Measurements from ENCODE around the gene MEIS1. TPM values are rescaled to one million over a fixed set of nuclear protein-coding genes. Genes with fewer than 3 reads are reported as not detected.

MEIS1 gene
- total RNA-seq, 2 experiments from 2014 or later: not detected

GRCh38 chr2:66547118-66547517 lies 112.2 kb downstream of the MEIS1 start:
- Mint-ChIP-seq H3K9me3 (ENCODE audit: insufficient read depth) (no peaks in the 10 kb centered on the region), H3K4me1 (ENCODE audit: low read depth) (no peaks in the 10 kb centered on the region), H3K27me3 (ENCODE audit: low read depth) (peaks cover 3% of the 10 kb centered on the region), H3K27ac (no peak overlapping the region), H3K36me3 (ENCODE audit: low read depth) (no peaks in the 10 kb centered on the region), H3K4me3 (no peak overlapping the region)
- DNase-seq (no peak), ATAC-seq (no peak)
- CTCF ChIA-PET: no interaction called here
- POLR2A ChIA-PET: no interaction called here

GRCh38 chr2:66547887-66548286 lies 113.0 kb downstream of the MEIS1 start:
- no peak for DNase-seq

GRCh38 chr2:66548422-66548821 lies 113.5 kb downstream of the MEIS1 start:
- POLR2A ChIA-PET: no interaction called here
- H3K27ac Mint-ChIP-seq: no peak overlapping the region
- no peaks in the 10 kb centered on the region for H3K36me3 Mint-ChIP-seq (ENCODE audit: low read depth)
- H3K9me3 Mint-ChIP-seq (ENCODE audit: insufficient read depth): no peaks in the 10 kb centered on the region
- ATAC-seq: no peak
- DNase-seq: no peak
- CTCF ChIA-PET: no interaction called here
- no peak overlapping the region for H3K4me3 Mint-ChIP-seq
- H3K27me3 Mint-ChIP-seq (ENCODE audit: low read depth): peaks cover 3% of the 10 kb centered on the region
- H3K4me1 Mint-ChIP-seq (ENCODE audit: low read depth): no peaks in the 10 kb centered on the region

More at GRCh38 chr2:66547887-66548286, 113.0 kb downstream of the MEIS1 start:
- CTCF ChIA-PET: no interaction called here
- H3K9me3 Mint-ChIP-seq (ENCODE audit: insufficient read depth): no peaks in the 10 kb centered on the region
- ATAC-seq: no peak
- H3K36me3 Mint-ChIP-seq (ENCODE audit: low read depth): no peaks in the 10 kb centered on the region
- no peaks in the 10 kb centered on the region for H3K4me1 Mint-ChIP-seq (ENCODE audit: low read depth)
- no peak overlapping the region for H3K27ac Mint-ChIP-seq
- H3K27me3 Mint-ChIP-seq (ENCODE audit: low read depth): peaks cover 3% of the 10 kb centered on the region
- POLR2A ChIA-PET: no interaction called here
- H3K4me3 Mint-ChIP-seq: no peak overlapping the region

GRCh38 chr2:66550826-66551225 lies 115.9 kb downstream of the MEIS1 start:
- no peaks in the 10 kb centered on the region for H3K27me3 Mint-ChIP-seq (ENCODE audit: low read depth)
- ChIA-PET CTCF (no interaction called here), POLR2A (no interaction called here)
- no peak for DNase-seq
- no peaks in the 10 kb centered on the region for H3K36me3 Mint-ChIP-seq (ENCODE audit: low read depth)
- H3K4me3 Mint-ChIP-seq: no peak overlapping the region
- ATAC-seq: no peak
- no peaks in the 10 kb centered on the region for H3K9me3 Mint-ChIP-seq (ENCODE audit: insufficient read depth)
- no peak overlapping the region for H3K27ac Mint-ChIP-seq
- no peaks in the 10 kb centered on the region for H3K4me1 Mint-ChIP-seq (ENCODE audit: low read depth)

- ChIA-PET CTCF (interaction anchor here (0.6 to 1.2 kb wide), 2 partner anchors 53 to 913 kb away, joined by 3 read pairs; no protein-coding TSS in a partner anchor), POLR2A (no interaction called here)
- Mint-ChIP-seq H3K4me3 (no peak overlapping the region), H3K27me3 (ENCODE audit: low read depth) (no peaks in the 10 kb centered on the region), H3K4me1 (ENCODE audit: low read depth) (no peaks in the 10 kb centered on the region), H3K9me3 (ENCODE audit: insufficient read depth) (no peaks in the 10 kb centered on the region), H3K36me3 (ENCODE audit: low read depth) (no peaks in the 10 kb centered on the region), H3K27ac (no peak overlapping the region)
- DNase-seq (no peak), ATAC-seq (no peak)
Observed at GRCh38 chr2:66553370-66553769, 118.4 kb downstream of the MEIS1 start.

GRCh38 chr2:66555091-66555490 lies 120.2 kb downstream of the MEIS1 start:
- DNase-seq: no peak
- ChIA-PET POLR2A (interaction anchor here (0.6 kb wide), 1 partner anchor 138 kb away, joined by 4 read pairs; no protein-coding TSS in a partner anchor), CTCF (no interaction called here)
- Mint-ChIP-seq H3K27me3 (ENCODE audit: low read depth) (no peaks in the 10 kb centered on the region), H3K9me3 (ENCODE audit: insufficient read depth) (no peaks in the 10 kb centered on the region), H3K4me3 (no peak overlapping the region), H3K36me3 (ENCODE audit: low read depth) (no peaks in the 10 kb centered on the region), H3K27ac (no peak overlapping the region), H3K4me1 (ENCODE audit: low read depth) (no peaks in the 10 kb centered on the region)
- ATAC-seq: no peak

- ChIA-PET CTCF (no interaction called here), POLR2A (interaction anchor here (0.6 kb wide), 1 partner anchor 138 kb away, joined by 4 read pairs; no protein-coding TSS in a partner anchor)
- Mint-ChIP-seq H3K27ac (no peak overlapping the region), H3K4me1 (ENCODE audit: low read depth) (no peaks in the 10 kb centered on the region), H3K9me3 (ENCODE audit: insufficient read depth) (no peaks in the 10 kb centered on the region), H3K27me3 (ENCODE audit: low read depth) (no peaks in the 10 kb centered on the region), H3K4me3 (no peak overlapping the region), H3K36me3 (ENCODE audit: low read depth) (no peaks in the 10 kb centered on the region)
- no peak for DNase-seq
- no peak for ATAC-seq
Observed at GRCh38 chr2:66555501-66556324, 120.8 kb downstream of the MEIS1 start.

- ChIA-PET POLR2A (no interaction called here), CTCF (no interaction called here)
- Mint-ChIP-seq H3K27ac (no peak overlapping the region), H3K36me3 (ENCODE audit: low read depth) (no peaks in the 10 kb centered on the region), H3K27me3 (ENCODE audit: low read depth) (peaks cover 3% of the 10 kb centered on the region), H3K9me3 (ENCODE audit: insufficient read depth) (no peaks in the 10 kb centered on the region), H3K4me1 (ENCODE audit: low read depth) (no peaks in the 10 kb centered on the region), H3K4me3 (no peak overlapping the region)
- ATAC-seq (no peak), DNase-seq (no peak)
Observed at GRCh38 chr2:66559672-66560071, 124.7 kb downstream of the MEIS1 start.

- ChIA-PET CTCF (no interaction called here), POLR2A (no interaction called here)
- no peak for ATAC-seq
- H3K4me1 Mint-ChIP-seq (ENCODE audit: low read depth): no peaks in the 10 kb centered on the region
- no peaks in the 10 kb centered on the region for H3K9me3 Mint-ChIP-seq (ENCODE audit: insufficient read depth)
- H3K27ac Mint-ChIP-seq: no peak overlapping the region
- H3K36me3 Mint-ChIP-seq (ENCODE audit: low read depth): no peaks in the 10 kb centered on the region
- no peak for DNase-seq
- H3K27me3 Mint-ChIP-seq (ENCODE audit: low read depth): peaks cover 3% of the 10 kb centered on the region
- no peak overlapping the region for H3K4me3 Mint-ChIP-seq
Observed at GRCh38 chr2:66560683-66561082, 125.8 kb downstream of the MEIS1 start.

GRCh38 chr2:66561645-66562303 lies 126.8 kb downstream of the MEIS1 start:
- POLR2A ChIA-PET: no interaction called here
- no peaks in the 10 kb centered on the region for H3K4me1 Mint-ChIP-seq (ENCODE audit: low read depth)
- no peaks in the 10 kb centered on the region for H3K9me3 Mint-ChIP-seq (ENCODE audit: insufficient read depth)
- peaks cover 3% of the 10 kb centered on the region for H3K27me3 Mint-ChIP-seq (ENCODE audit: low read depth)
- H3K36me3 Mint-ChIP-seq (ENCODE audit: low read depth): no peaks in the 10 kb centered on the region
- ATAC-seq (no peak), DNase-seq (no peak)
- CTCF ChIA-PET: no interaction called here
- no peak overlapping the region for H3K4me3 Mint-ChIP-seq
- no peak overlapping the region for H3K27ac Mint-ChIP-seq

GRCh38 chr2:66562304-66562685 lies 127.4 kb downstream of the MEIS1 start:
- no peak for ATAC-seq
- POLR2A ChIA-PET: no interaction called here
- DNase-seq: no peak
- peaks cover 3% of the 10 kb centered on the region for H3K27me3 Mint-ChIP-seq (ENCODE audit: low read depth)
- H3K36me3 Mint-ChIP-seq (ENCODE audit: low read depth): no peaks in the 10 kb centered on the region
- CTCF ChIA-PET: no interaction called here
- no peaks in the 10 kb centered on the region for H3K9me3 Mint-ChIP-seq (ENCODE audit: insufficient read depth)
- no peaks in the 10 kb centered on the region for H3K4me1 Mint-ChIP-seq (ENCODE audit: low read depth)
- H3K4me3 Mint-ChIP-seq: no peak overlapping the region
- no peak overlapping the region for H3K27ac Mint-ChIP-seq

- ATAC-seq (no peak), DNase-seq (no peak)
- no peaks in the 10 kb centered on the region for H3K4me1 Mint-ChIP-seq (ENCODE audit: low read depth)
- POLR2A ChIA-PET: no interaction called here
- H3K9me3 Mint-ChIP-seq (ENCODE audit: insufficient read depth): no peaks in the 10 kb centered on the region
- CTCF ChIA-PET: no interaction called here
- H3K4me3 Mint-ChIP-seq: no peak overlapping the region
- no peaks in the 10 kb centered on the region for H3K36me3 Mint-ChIP-seq (ENCODE audit: low read depth)
- H3K27me3 Mint-ChIP-seq (ENCODE audit: low read depth): peaks cover 3% of the 10 kb centered on the region
- no peak overlapping the region for H3K27ac Mint-ChIP-seq
Observed at GRCh38 chr2:66563473-66563872, 128.5 kb downstream of the MEIS1 start.

All from activated CD8-positive, alpha-beta T cell treated with anti-CD3 and anti-CD28 coated beads, Interleukin-2, amount 10 ng/mL, durations not matched to agents 7 days and 5 days (primary cell).